ENCODE data around the gene ATP9A. TPM values are rescaled to one million over a fixed set of nuclear protein-coding genes. Genes with fewer than 3 reads are reported as not detected.

ATP9A gene
- total RNA-seq, 1 donor from 2014 or later, result 32.1 TPM

DNA sequence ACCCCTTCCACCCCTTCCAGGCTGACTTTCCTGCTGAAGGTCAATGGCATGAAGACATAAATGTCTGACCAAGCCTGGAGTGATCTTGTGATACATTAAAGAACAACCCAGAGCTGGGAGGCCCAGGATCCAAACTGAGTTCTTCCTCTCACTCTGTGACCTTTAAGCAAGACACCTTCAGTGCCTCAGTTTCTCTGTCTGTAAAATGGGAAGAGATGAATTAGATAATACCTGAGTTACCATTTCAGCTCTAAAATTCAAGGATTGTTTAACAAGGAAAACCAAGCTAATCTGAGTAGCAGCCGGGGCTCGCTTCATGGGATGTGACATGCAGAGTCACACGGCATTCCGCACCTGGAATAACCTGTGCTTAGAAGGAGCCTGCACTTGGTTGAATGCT, 218.7 kb downstream of the ATP9A start:
- TF ChIP-seq, protein P1, sequence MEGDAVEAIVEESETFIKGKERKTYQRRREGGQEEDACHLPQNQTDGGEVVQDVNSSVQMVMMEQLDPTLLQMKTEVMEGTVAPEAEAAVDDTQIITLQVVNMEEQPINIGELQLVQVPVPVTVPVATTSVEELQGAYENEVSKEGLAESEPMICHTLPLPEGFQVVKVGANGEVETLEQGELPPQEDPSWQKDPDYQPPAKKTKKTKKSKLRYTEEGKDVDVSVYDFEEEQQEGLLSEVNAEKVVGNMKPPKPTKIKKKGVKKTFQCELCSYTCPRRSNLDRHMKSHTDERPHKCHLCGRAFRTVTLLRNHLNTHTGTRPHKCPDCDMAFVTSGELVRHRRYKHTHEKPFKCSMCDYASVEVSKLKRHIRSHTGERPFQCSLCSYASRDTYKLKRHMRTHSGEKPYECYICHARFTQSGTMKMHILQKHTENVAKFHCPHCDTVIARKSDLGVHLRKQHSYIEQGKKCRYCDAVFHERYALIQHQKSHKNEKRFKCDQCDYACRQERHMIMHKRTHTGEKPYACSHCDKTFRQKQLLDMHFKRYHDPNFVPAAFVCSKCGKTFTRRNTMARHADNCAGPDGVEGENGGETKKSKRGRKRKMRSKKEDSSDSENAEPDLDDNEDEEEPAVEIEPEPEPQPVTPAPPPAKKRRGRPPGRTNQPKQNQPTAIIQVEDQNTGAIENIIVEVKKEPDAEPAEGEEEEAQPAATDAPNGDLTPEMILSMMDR (IDR thresholded peaks at IDR 0.05), result no peak
- H3K4me1 ChIP-seq, result no peaks in the 10 kb centered on the region
- ATAC-seq (no peak), DNase-seq (no peak)
- intact Hi-C loops (cut with DNase I), result no loop called here
- no peaks in the 10 kb centered on the region for H3K27me3 ChIP-seq
- H3K27ac ChIP-seq, result no peak overlapping the region
- H3K4me3 ChIP-seq, result no peak overlapping the region
- no peaks in the 10 kb centered on the region for H3K36me3 ChIP-seq
- no peaks in the 10 kb centered on the region for H3K9me3 ChIP-seq

DNA sequence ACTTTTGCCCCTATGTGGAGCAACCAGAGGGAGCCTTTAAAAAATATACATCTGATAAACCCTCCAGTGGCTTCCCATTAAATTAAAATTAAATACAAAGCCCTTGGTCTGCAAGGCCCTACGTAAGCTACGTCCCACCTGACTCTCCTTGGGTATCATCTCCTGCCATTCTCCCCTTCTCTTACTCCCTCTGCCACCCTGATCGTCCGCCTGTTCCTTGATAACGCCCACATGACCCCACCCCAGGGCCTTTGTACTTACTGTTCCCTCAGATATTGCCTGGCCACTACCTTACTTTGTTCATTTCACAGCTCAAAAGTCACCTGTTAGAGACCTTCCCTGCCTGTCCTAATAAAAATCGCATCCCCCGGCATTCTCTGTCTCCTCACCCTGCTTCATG, 220.2 kb downstream of the ATP9A start:
- H3K4me1 ChIP-seq, result peaks cover 6% of the 10 kb centered on the region
- H3K36me3 ChIP-seq, result no peaks in the 10 kb centered on the region
- TF ChIP-seq, protein P1 (IDR thresholded peaks at IDR 0.05), result no peak
- H3K27ac ChIP-seq, result no peak overlapping the region
- DNase-seq, result no peak
- intact Hi-C loops (cut with DNase I), result no loop called here
- no peak overlapping the region for H3K4me3 ChIP-seq
- no peak for ATAC-seq
- no peaks in the 10 kb centered on the region for H3K27me3 ChIP-seq
- no peaks in the 10 kb centered on the region for H3K9me3 ChIP-seq

Other genes with a start within 250 kb of the ATP9A start
- 7.6 TPM for gene NFATC2, start 225.7 kb downstream of the ATP9A start, total RNA-seq
- gene SALL4, start 34.1 kb upstream of the ATP9A start, total RNA-seq, result 0.43 TPM